ENCODE measurements around the gene SMAD5. TPM values are rescaled to one million over a fixed set of nuclear protein-coding genes. Genes with fewer than 3 reads are reported as not detected.

SMAD5 gene
- total RNA-seq, 8 experiments from 2014 or later: 26.6 to 54.0 (median 36.0) TPM

GRCh38 chr5:136206361-136206760 lies 73.7 kb downstream of the SMAD5 start:
- no peak overlapping the region for H3K27ac ChIP-seq
- WGBS, 10 experiments: 60 to 100% (median 85%) methylated on average over 1 to 5 of the region's 5 CpGs; no CpG with 5 or more reads in 4 of the 10 experiments
- no peak overlapping the region for H3K4me3 ChIP-seq
- peaks cover 12 to 18% of the 10 kb centered on the region in 2 donors for H3K4me1 ChIP-seq (replicated peaks in 1 of 2)
- ATAC-seq (replicated peaks in 6 of 8): no peak
- in situ Hi-C loops (cut with MboI; ENCODE audit: low pct_unique_long_range_greater_than_20kb in 2 of 9, low sequenced_read_pairs in 9 of 9, unreplicated experiment in 9 of 9): loop anchor here in 5 of 9 experiments (25.0 kb wide), 2 partner anchors 244 to 319 kb away; partner anchors contain the start of genes IL9 (in 4 of the 5) and LECT2 (in 1 of the 5)

- no peak for ATAC-seq (replicated peaks in 6 of 8)
- WGBS, 10 experiments: 80 to 100% (median 92%) methylated on average over 2 to 4 of the region's 7 CpGs; no CpG with 5 or more reads in 6 of the 10 experiments
- Histone ChIP-seq H3K27ac (no peak overlapping the region), H3K4me3 (no peak overlapping the region), H3K4me1 (replicated peaks in 1 of 2) (peaks cover 9 to 10% of the 10 kb centered on the region in 2 donors)
- in situ Hi-C loops (cut with MboI; ENCODE audit: low pct_unique_long_range_greater_than_20kb in 2 of 9, low sequenced_read_pairs in 9 of 9, unreplicated experiment in 9 of 9): loop anchor here in 5 of 9 experiments (25.0 kb wide), 2 partner anchors 245 to 320 kb away; partner anchors contain the start of genes IL9 (in 4 of the 5) and LECT2 (in 1 of the 5)
These were observed 75.0 kb downstream of the SMAD5 start for GRCh38 chr5:136207631-136208030.

GRCh38 chr5:136208916-136209315 lies 76.3 kb downstream of the SMAD5 start:
- no peaks in the 10 kb centered on the region for H3K4me1 ChIP-seq (replicated peaks in 1 of 2)
- ATAC-seq (replicated peaks in 6 of 8): no peak
- 40 to 100% (median 70%) methylated on average over 1 to 2 of the region's 3 CpGs; no CpG with 5 or more reads in 6 of the 10 experiments for WGBS, 10 experiments
- in situ Hi-C loops (cut with MboI; ENCODE audit: low pct_unique_long_range_greater_than_20kb in 2 of 9, low sequenced_read_pairs in 9 of 9, unreplicated experiment in 9 of 9): loop anchor here in 5 of 9 experiments (25.0 kb wide), 2 partner anchors 247 to 322 kb away; partner anchors contain the start of genes IL9 (in 4 of the 5) and LECT2 (in 1 of the 5)
- H3K27ac ChIP-seq: no peak overlapping the region
- H3K4me3 ChIP-seq: no peak overlapping the region

- Histone ChIP-seq H3K4me3 (no peak overlapping the region), H3K4me1 (replicated peaks in 1 of 2) (no peaks in the 10 kb centered on the region), H3K27ac (no peak overlapping the region)
- in situ Hi-C loops (cut with MboI; ENCODE audit: low pct_unique_long_range_greater_than_20kb in 2 of 9, low sequenced_read_pairs in 9 of 9, unreplicated experiment in 9 of 9): loop anchor here in 5 of 9 experiments (25.0 kb wide), 2 partner anchors 247 to 322 kb away; partner anchors contain the start of genes IL9 (in 4 of the 5) and LECT2 (in 1 of the 5)
- WGBS, 10 experiments: 81 to 100% (median 90%) methylated on average over 1 to 8 of the region's 14 CpGs; no CpG with 5 or more reads in 1 of the 10 experiments
- ATAC-seq (replicated peaks in 6 of 8): no peak
These were observed 76.8 kb downstream of the SMAD5 start for GRCh38 chr5:136209346-136209910.

GRCh38 chr5:136210259-136210658 lies 77.6 kb downstream of the SMAD5 start:
- Histone ChIP-seq H3K4me3 (no peak overlapping the region), H3K4me1 (replicated peaks in 1 of 2) (no peaks in the 10 kb centered on the region), H3K27ac (no peak overlapping the region)
- ATAC-seq (replicated peaks in 6 of 8): no peak
- in situ Hi-C loops (cut with MboI; ENCODE audit: low pct_unique_long_range_greater_than_20kb in 2 of 9, low sequenced_read_pairs in 9 of 9, unreplicated experiment in 9 of 9): loop anchor here in 5 of 9 experiments (25.0 kb wide), 2 partner anchors 248 to 323 kb away; partner anchors contain the start of genes IL9 (in 4 of the 5) and LECT2 (in 1 of the 5)
- WGBS, 10 experiments: 0 to 100% (median 68%) methylated on average over 1 to 3 of the region's 4 CpGs; no CpG with 5 or more reads in 2 of the 10 experiments

- in situ Hi-C loops (cut with MboI; ENCODE audit: low pct_unique_long_range_greater_than_20kb in 2 of 9, low sequenced_read_pairs in 9 of 9, unreplicated experiment in 9 of 9): loop anchor here in 5 of 9 experiments (25.0 kb wide), 2 partner anchors 249 to 324 kb away; partner anchors contain the start of genes IL9 (in 4 of the 5) and LECT2 (in 1 of the 5)
- ATAC-seq (replicated peaks in 6 of 8): no peak
- no peak overlapping the region for H3K27ac ChIP-seq
These were observed 78.8 kb downstream of the SMAD5 start for GRCh38 chr5:136211282-136212040.

GRCh38 chr5:136212252-136212721 lies 79.6 kb downstream of the SMAD5 start:
- Histone ChIP-seq H3K4me3 (no peak overlapping the region), H3K27ac (no peak overlapping the region), H3K4me1 (replicated peaks in 1 of 2) (no peaks in the 10 kb centered on the region)
- in situ Hi-C loops (cut with MboI; ENCODE audit: low pct_unique_long_range_greater_than_20kb in 2 of 9, low sequenced_read_pairs in 9 of 9, unreplicated experiment in 9 of 9): loop anchor here in 5 of 9 experiments (25.0 kb wide), 2 partner anchors 250 to 325 kb away; partner anchors contain the start of genes IL9 (in 4 of the 5) and LECT2 (in 1 of the 5)
- WGBS, 10 experiments: 24 to 100% (median 48%) methylated on average over 3 to 8 of the region's 10 CpGs; no CpG with 5 or more reads in 4 of the 10 experiments
- peak; percentile 64 to 83 (median 72) for ATAC-seq (replicated peaks in 6 of 8)

More at GRCh38 chr5:136211282-136212040, 78.8 kb downstream of the SMAD5 start:
- Histone ChIP-seq H3K4me3 (no peak overlapping the region), H3K4me1 (replicated peaks in 1 of 2) (no peaks in the 10 kb centered on the region)
- 31 to 100% (median 81%) methylated on average over 1 to 10 of the region's 10 CpGs; no CpG with 5 or more reads in 4 of the 10 experiments for WGBS, 10 experiments

- in situ Hi-C loops (cut with MboI; ENCODE audit: low pct_unique_long_range_greater_than_20kb in 2 of 9, low sequenced_read_pairs in 9 of 9, unreplicated experiment in 9 of 9): loop anchor here in 5 of 9 experiments (25.0 kb wide), 2 partner anchors 252 to 327 kb away; partner anchors contain the start of genes IL9 (in 4 of the 5) and LECT2 (in 1 of the 5)
- no peak overlapping the region for H3K4me3 ChIP-seq
- H3K27ac ChIP-seq: no peak overlapping the region
- peak in 1 of 8 experiments; percentile 43 for ATAC-seq (replicated peaks in 6 of 8)
- WGBS, 10 experiments: 0 to 100% (median 72%) methylated on average over 1 to 7 of the region's 9 CpGs; no CpG with 5 or more reads in 2 of the 10 experiments
- H3K4me1 ChIP-seq (replicated peaks in 1 of 2): no peaks in the 10 kb centered on the region
These were observed 81.4 kb downstream of the SMAD5 start for GRCh38 chr5:136213919-136214493.

GRCh38 chr5:136215812-136216211 lies 83.2 kb downstream of the SMAD5 start:
- H3K4me1 ChIP-seq (replicated peaks in 1 of 2): no peaks in the 10 kb centered on the region
- in situ Hi-C loops (cut with MboI; ENCODE audit: low pct_unique_long_range_greater_than_20kb in 2 of 9, low sequenced_read_pairs in 9 of 9, unreplicated experiment in 9 of 9): loop anchor here in 5 of 9 experiments (25.0 kb wide), 2 partner anchors 254 to 329 kb away; partner anchors contain the start of genes IL9 (in 4 of the 5) and LECT2 (in 1 of the 5)
- WGBS, 10 experiments: 0 to 100% (median 77%) methylated on average over 1 to 3 of the region's 4 CpGs; no CpG with 5 or more reads in 5 of the 10 experiments
- no peak overlapping the region for H3K4me3 ChIP-seq
- ATAC-seq (replicated peaks in 6 of 8): no peak
- no peak overlapping the region for H3K27ac ChIP-seq

GRCh38 chr5:136216230-136216629 lies 83.6 kb downstream of the SMAD5 start:
- Histone ChIP-seq H3K27ac (no peak overlapping the region), H3K4me1 (replicated peaks in 1 of 2) (no peaks in the 10 kb centered on the region), H3K4me3 (no peak overlapping the region)
- no peak for ATAC-seq (replicated peaks in 6 of 8)
- in situ Hi-C loops (cut with MboI; ENCODE audit: low pct_unique_long_range_greater_than_20kb in 2 of 9, low sequenced_read_pairs in 9 of 9, unreplicated experiment in 9 of 9): loop anchor here in 5 of 9 experiments (25.0 kb wide), 2 partner anchors 254 to 329 kb away; partner anchors contain the start of genes IL9 (in 4 of the 5) and LECT2 (in 1 of the 5)
- WGBS, 10 experiments: 76 to 100% (median 92%) methylated on average over 1 to 6 of the region's 8 CpGs; no CpG with 5 or more reads in 1 of the 10 experiments

GRCh38 chr5:136221340-136221739 lies 88.7 kb downstream of the SMAD5 start:
- ATAC-seq (replicated peaks in 6 of 8): no peak

More at GRCh38 chr5:136221340-136221739, 88.7 kb downstream of the SMAD5 start:
- H3K27ac ChIP-seq: no peak overlapping the region
- WGBS, 10 experiments: 45 to 100% (median 70%) methylated on average over 2 to 4 of the region's 4 CpGs; no CpG with 5 or more reads in 5 of the 10 experiments
- H3K4me3 ChIP-seq: no peak overlapping the region
- H3K4me1 ChIP-seq (replicated peaks in 1 of 2): no peaks in the 10 kb centered on the region
- in situ Hi-C loops (cut with MboI; ENCODE audit: low pct_unique_long_range_greater_than_20kb in 2 of 9, low sequenced_read_pairs in 9 of 9, unreplicated experiment in 9 of 9): loop anchor here in 5 of 9 experiments (25.0 kb wide), 2 partner anchors 259 to 334 kb away; partner anchors contain the start of genes IL9 (in 4 of the 5) and LECT2 (in 1 of the 5)
